HCT116 (cell line): ENCODE measurements around the gene PAPPA2.

Experiments
- EGR1 ChIP-seq: IDR thresholded peaks from 2 replicates; pipeline ENCODE4 v1.6.1; 2012; ENCODE audit warnings: low read depth
- EZH2 ChIP-seq: fragments of 200-600 bp; sonication (generic); IDR thresholded peaks from 2 replicates; pipeline ENCODE4 v1.6.1; 2017; ENCODE audit warnings: antibody characterized with exemption, mixed run types
- EZH2phosphoT487 ChIP-seq: fragments of 200-600 bp; IDR thresholded peaks from 2 replicates; pipeline ENCODE4 v1.6.1; 2018; ENCODE audit warnings: antibody characterized with exemption, borderline replicate concordance
- POLR2A ChIP-seq: IDR thresholded peaks from 2 replicates; pipeline ENCODE4 v1.7.0; 2011; ENCODE audit warnings: borderline replicate concordance; ENCODE audit not compliant: insufficient read depth, insufficient read length; ENCODE audit errors: extremely low read depth
- SIN3A ChIP-seq: IDR thresholded peaks from 2 replicates; pipeline ENCODE4 v1.6.1; 2012; ENCODE audit warnings: low read depth
- TCF7L2 ChIP-seq: IDR thresholded peaks from 2 replicates; pipeline ENCODE4 v1.7.0; 2011; ENCODE audit warnings: borderline replicate concordance, inconsistent platforms; ENCODE audit not compliant: insufficient read depth, insufficient read length; ENCODE audit errors: extremely low read depth
- YY1 ChIP-seq: IDR thresholded peaks from 2 replicates; pipeline ENCODE4 v1.6.1; 2011; ENCODE audit warnings: low read length, low read depth, moderate library complexity, mild to moderate bottlenecking; ENCODE audit not compliant: insufficient replicate concordance; ENCODE audit errors: extremely low read depth
- ZFX ChIP-seq: fragments of 450-650 bp; IDR thresholded peaks from 2 replicates; pipeline ENCODE4 v1.6.1; 2017
- TF ChIP-seq, protein P1 (sequence below), 3 experiments: fragments of 200-600 bp in 1 of 3; sonication (generic) in 1 of 3; IDR thresholded peaks in 2 of 3; conservative IDR thresholded peaks in 1 of 3; 2 replicates each; pipeline ENCODE4 v1.5.1; 2012 to 2017; ENCODE audit warnings: low read depth in 2 of 3, low read length in 2 of 3, antibody characterized with exemption in 1 of 3, borderline replicate concordance in 1 of 3, control low read depth in 1 of 3, mild to moderate bottlenecking in 1 of 3, mixed read lengths in 1 of 3, mixed run types in 1 of 3, moderate library complexity in 1 of 3; ENCODE audit not compliant: insufficient read depth in 1 of 3
- TF ChIP-seq, protein P2 (sequence below): IDR thresholded peaks from 2 replicates; pipeline ENCODE4 v1.6.1; 2012; ENCODE audit warnings: low read depth
- TF ChIP-seq, protein P3 (sequence below): IDR thresholded peaks from 2 replicates; pipeline ENCODE4 v1.6.1; 2012
- TF ChIP-seq, protein P4 (sequence below): IDR thresholded peaks from 2 replicates; pipeline ENCODE4 v1.6.1; 2011; ENCODE audit warnings: mild to moderate bottlenecking, low read length, moderate library complexity; ENCODE audit not compliant: insufficient replicate concordance; ENCODE audit errors: extremely low read depth

DNA sequence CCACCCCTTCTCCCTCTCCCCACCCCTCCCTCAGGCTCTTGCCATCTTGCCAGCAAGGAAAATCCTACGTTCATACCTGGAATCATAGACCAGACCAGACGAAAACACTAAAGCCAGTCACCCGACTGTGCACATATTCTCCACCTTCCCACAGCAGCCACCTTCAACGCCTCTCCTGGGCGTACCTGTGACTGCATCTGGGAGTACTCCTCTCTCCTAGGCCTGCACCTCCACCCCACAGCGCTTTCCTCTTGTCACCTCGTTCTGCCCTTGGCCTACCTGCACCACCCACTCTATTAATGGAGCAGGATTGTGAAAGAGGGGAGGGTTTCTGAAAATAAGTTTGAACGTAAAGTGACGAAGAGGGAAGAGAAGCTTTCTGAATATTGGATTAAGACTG is 17.8 kb downstream of the PAPPA2 start:
- TF ChIP-seq, protein P1, sequence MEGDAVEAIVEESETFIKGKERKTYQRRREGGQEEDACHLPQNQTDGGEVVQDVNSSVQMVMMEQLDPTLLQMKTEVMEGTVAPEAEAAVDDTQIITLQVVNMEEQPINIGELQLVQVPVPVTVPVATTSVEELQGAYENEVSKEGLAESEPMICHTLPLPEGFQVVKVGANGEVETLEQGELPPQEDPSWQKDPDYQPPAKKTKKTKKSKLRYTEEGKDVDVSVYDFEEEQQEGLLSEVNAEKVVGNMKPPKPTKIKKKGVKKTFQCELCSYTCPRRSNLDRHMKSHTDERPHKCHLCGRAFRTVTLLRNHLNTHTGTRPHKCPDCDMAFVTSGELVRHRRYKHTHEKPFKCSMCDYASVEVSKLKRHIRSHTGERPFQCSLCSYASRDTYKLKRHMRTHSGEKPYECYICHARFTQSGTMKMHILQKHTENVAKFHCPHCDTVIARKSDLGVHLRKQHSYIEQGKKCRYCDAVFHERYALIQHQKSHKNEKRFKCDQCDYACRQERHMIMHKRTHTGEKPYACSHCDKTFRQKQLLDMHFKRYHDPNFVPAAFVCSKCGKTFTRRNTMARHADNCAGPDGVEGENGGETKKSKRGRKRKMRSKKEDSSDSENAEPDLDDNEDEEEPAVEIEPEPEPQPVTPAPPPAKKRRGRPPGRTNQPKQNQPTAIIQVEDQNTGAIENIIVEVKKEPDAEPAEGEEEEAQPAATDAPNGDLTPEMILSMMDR (IDR thresholded peaks at IDR 0.05 in 2 of 3, conservative IDR thresholded peaks at IDR 0.05 in 1 of 3; ENCODE audit: borderline replicate concordance in 1 of 3, insufficient read depth in 1 of 3, low read depth in 2 of 3, low read length in 2 of 3): no peak
- TF ChIP-seq, protein P2, sequence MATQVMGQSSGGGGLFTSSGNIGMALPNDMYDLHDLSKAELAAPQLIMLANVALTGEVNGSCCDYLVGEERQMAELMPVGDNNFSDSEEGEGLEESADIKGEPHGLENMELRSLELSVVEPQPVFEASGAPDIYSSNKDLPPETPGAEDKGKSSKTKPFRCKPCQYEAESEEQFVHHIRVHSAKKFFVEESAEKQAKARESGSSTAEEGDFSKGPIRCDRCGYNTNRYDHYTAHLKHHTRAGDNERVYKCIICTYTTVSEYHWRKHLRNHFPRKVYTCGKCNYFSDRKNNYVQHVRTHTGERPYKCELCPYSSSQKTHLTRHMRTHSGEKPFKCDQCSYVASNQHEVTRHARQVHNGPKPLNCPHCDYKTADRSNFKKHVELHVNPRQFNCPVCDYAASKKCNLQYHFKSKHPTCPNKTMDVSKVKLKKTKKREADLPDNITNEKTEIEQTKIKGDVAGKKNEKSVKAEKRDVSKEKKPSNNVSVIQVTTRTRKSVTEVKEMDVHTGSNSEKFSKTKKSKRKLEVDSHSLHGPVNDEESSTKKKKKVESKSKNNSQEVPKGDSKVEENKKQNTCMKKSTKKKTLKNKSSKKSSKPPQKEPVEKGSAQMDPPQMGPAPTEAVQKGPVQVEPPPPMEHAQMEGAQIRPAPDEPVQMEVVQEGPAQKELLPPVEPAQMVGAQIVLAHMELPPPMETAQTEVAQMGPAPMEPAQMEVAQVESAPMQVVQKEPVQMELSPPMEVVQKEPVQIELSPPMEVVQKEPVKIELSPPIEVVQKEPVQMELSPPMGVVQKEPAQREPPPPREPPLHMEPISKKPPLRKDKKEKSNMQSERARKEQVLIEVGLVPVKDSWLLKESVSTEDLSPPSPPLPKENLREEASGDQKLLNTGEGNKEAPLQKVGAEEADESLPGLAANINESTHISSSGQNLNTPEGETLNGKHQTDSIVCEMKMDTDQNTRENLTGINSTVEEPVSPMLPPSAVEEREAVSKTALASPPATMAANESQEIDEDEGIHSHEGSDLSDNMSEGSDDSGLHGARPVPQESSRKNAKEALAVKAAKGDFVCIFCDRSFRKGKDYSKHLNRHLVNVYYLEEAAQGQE: no peak
- TF ChIP-seq, protein P3, sequence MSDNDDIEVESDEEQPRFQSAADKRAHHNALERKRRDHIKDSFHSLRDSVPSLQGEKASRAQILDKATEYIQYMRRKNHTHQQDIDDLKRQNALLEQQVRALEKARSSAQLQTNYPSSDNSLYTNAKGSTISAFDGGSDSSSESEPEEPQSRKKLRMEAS: no peak
- no peak for TF ChIP-seq POLR2A
- TF ChIP-seq SIN3A: no peak
- no peak for TF ChIP-seq YY1
- TF ChIP-seq TCF7L2: no peak
- TF ChIP-seq EZH2: no peak
- TF ChIP-seq EZH2phosphoT487: no peak
- no peak for TF ChIP-seq EGR1
- TF ChIP-seq, protein P4, sequence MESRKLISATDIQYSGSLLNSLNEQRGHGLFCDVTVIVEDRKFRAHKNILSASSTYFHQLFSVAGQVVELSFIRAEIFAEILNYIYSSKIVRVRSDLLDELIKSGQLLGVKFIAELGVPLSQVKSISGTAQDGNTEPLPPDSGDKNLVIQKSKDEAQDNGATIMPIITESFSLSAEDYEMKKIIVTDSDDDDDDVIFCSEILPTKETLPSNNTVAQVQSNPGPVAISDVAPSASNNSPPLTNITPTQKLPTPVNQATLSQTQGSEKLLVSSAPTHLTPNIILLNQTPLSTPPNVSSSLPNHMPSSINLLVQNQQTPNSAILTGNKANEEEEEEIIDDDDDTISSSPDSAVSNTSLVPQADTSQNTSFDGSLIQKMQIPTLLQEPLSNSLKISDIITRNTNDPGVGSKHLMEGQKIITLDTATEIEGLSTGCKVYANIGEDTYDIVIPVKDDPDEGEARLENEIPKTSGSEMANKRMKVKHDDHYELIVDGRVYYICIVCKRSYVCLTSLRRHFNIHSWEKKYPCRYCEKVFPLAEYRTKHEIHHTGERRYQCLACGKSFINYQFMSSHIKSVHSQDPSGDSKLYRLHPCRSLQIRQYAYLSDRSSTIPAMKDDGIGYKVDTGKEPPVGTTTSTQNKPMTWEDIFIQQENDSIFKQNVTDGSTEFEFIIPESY: no peak
- TF ChIP-seq ZFX: no peak
